HFFc6 (cell line): ENCODE measurements around the gene RAD51C. TPM values are rescaled to one million over a fixed set of nuclear protein-coding genes. Genes with fewer than 3 reads are reported as not detected.
A peak's percentile ranks its signal among the peaks of the same experiment; 100 is the strongest.

Experiments
- DNase-seq: peaks from one replicate; pipeline ENCODE4 v3.0.0-alpha.2; 2018
- H3K27ac Mint-ChIP-seq: 2 replicates; pipeline ENCODE4 v1.8.0; 2020; ENCODE audit warnings: mild to moderate bottlenecking, mixed read lengths
- H3K27me3 Mint-ChIP-seq: 2 replicates; pipeline ENCODE4 v1.8.0; 2021; ENCODE audit warnings: mild to moderate bottlenecking, moderate library complexity, mixed read lengths; ENCODE audit not compliant: insufficient read depth
- H3K36me3 Mint-ChIP-seq: 2 replicates; pipeline ENCODE4 v1.8.0; 2021; ENCODE audit warnings: low read depth, mixed read lengths
- H3K4me1 Mint-ChIP-seq: 2 replicates; pipeline ENCODE4 v1.8.0; 2020; ENCODE audit warnings: low read depth, mixed read lengths
- H3K4me3 Mint-ChIP-seq: 2 replicates; pipeline ENCODE4 v1.8.0; 2020; ENCODE audit warnings: mild to moderate bottlenecking, moderate library complexity, mixed read lengths
- H3K9me3 Mint-ChIP-seq: 2 replicates; pipeline ENCODE4 v1.8.0; 2020; ENCODE audit warnings: mild to moderate bottlenecking, mixed read lengths
- total RNA-seq, 6 experiments: library from RNA; stranded (reverse); fragmentation: NEBNext Ultra II Directional; extraction: Animal tissue kit (Norgen Biotek cat#: 25700); gene quantifications; 2 replicates in 1 of 6; 3 replicates in 5 of 6; pipeline ENCODE4 v1.2.3, GENCODE V29; 2021
- TF ChIP-seq, protein P1 (sequence below): fragments of 200-600 bp; sonication (generic); IDR thresholded peaks from 2 replicates; pipeline ENCODE4 v1.5.0; 2021; ENCODE audit warnings: antibody characterized with exemption, mild to moderate bottlenecking

RAD51C gene
- total RNA-seq, 6 experiments from 2014 or later: 20.8 to 27.4 (median 24.8) TPM

DNA sequence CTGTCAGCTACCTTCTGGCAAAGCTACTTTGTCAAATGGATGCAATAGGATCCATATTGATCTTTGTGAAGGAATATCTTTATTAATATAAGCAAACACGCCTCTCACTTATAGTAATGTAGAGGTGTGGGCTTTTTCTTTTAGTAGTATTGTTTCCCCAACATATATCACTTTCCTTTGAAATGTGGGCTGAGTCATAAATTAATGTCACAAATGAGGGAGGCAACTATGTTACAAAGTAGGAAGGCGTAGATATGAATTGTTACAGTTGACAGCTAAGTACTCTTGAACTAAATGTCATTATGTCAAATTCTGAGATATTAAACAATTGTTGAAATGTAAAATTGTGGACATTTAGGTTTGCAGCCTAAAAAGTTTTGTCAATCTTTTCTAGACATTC is 60.6 kb downstream of the RAD51C start:
- peaks cover 8% of the 10 kb centered on the region for H3K4me1 Mint-ChIP-seq
- H3K9me3 Mint-ChIP-seq: no peaks in the 10 kb centered on the region
- H3K4me3 Mint-ChIP-seq: no peak overlapping the region
- H3K27ac Mint-ChIP-seq: no peak overlapping the region
- TF ChIP-seq, protein P1, sequence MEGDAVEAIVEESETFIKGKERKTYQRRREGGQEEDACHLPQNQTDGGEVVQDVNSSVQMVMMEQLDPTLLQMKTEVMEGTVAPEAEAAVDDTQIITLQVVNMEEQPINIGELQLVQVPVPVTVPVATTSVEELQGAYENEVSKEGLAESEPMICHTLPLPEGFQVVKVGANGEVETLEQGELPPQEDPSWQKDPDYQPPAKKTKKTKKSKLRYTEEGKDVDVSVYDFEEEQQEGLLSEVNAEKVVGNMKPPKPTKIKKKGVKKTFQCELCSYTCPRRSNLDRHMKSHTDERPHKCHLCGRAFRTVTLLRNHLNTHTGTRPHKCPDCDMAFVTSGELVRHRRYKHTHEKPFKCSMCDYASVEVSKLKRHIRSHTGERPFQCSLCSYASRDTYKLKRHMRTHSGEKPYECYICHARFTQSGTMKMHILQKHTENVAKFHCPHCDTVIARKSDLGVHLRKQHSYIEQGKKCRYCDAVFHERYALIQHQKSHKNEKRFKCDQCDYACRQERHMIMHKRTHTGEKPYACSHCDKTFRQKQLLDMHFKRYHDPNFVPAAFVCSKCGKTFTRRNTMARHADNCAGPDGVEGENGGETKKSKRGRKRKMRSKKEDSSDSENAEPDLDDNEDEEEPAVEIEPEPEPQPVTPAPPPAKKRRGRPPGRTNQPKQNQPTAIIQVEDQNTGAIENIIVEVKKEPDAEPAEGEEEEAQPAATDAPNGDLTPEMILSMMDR: no peak
- H3K36me3 Mint-ChIP-seq: no peaks in the 10 kb centered on the region
- H3K27me3 Mint-ChIP-seq: peaks cover 24% of the 10 kb centered on the region
- DNase-seq: no peak

- Mint-ChIP-seq H3K4me3 (no peak overlapping the region), H3K27ac (no peak overlapping the region), H3K27me3 (peaks cover 37% of the 10 kb centered on the region), H3K4me1 (peaks cover 8% of the 10 kb centered on the region), H3K9me3 (no peaks in the 10 kb centered on the region), H3K36me3 (no peaks in the 10 kb centered on the region)
- no peak for DNase-seq
- TF ChIP-seq, protein P1: no peak
Measured at GRCh38 chr17:58755269-58755576, 62.8 kb downstream of the RAD51C start.

- Mint-ChIP-seq H3K27ac (no peak within 1 kb of the TSS), H3K9me3 (no peaks in the 10 kb centered on the region), H3K4me1 (peaks cover 8% of the 10 kb centered on the region), H3K4me3 (peak within 1 kb of the TSS; percentile 65), H3K27me3 (peaks cover 39% of the 10 kb centered on the region), H3K36me3 (no peaks in the 10 kb centered on the region)
- TF ChIP-seq, protein P1: no peak
- DNase-seq: no peak
Measured at GRCh38 chr17:58755577-58756245, 63.3 kb downstream of the RAD51C start, which contains the start of gene PPM1E. PPM1E (plus strand) TSS chr17:58755854.

DNA sequence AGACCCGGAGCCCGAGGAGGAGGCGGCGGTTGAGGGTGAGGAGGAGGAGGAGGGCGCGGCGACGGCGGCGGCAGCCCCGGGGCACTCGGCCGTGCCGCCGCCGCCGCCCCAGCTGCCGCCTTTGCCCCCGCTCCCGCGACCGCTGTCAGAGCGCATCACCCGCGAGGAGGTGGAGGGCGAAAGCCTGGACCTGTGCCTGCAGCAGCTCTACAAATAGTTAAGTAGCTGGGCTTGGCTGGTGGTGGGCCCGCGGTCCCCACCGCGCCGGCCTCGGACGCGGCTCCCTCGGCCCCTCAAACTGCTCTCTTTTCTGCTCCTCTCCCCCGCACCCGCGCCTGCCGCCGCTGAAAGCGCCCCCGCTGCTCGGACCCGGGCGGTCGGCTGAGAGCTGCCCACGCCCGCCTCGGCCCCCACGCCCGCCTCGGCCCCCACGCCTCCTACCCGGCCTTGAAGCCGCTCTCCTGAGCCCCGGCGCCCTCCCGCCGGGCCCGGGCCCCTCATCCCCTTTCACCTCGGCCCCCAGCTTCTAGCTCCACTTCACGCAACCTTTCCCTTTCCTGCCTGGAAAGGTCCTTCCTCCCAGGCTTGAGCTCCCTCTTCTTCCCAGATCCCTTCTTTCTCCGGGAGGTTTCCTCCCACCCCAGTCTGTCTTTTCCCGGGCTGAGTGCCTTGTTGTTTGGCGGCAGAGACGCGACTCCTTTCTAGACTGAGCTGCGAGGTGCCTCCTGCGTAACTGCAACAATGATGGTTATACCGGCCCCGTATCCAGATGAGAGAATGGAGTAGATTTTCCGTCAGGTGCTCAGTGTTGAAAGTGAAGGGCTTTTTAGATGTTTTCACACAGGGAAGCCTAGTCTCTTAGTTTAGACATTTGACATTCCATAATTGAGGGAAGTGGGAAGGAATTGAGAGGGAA is 64.1 kb downstream of the RAD51C start:
- H3K4me1 Mint-ChIP-seq: peaks cover 8% of the 10 kb centered on the region
- no peaks in the 10 kb centered on the region for H3K36me3 Mint-ChIP-seq
- H3K9me3 Mint-ChIP-seq: no peaks in the 10 kb centered on the region
- peaks cover 42% of the 10 kb centered on the region for H3K27me3 Mint-ChIP-seq
- TF ChIP-seq, protein P1: no peak
- peak overlapping the region; percentile 65 for H3K4me3 Mint-ChIP-seq
- H3K27ac Mint-ChIP-seq: no peak overlapping the region
- DNase-seq: no peak

DNA sequence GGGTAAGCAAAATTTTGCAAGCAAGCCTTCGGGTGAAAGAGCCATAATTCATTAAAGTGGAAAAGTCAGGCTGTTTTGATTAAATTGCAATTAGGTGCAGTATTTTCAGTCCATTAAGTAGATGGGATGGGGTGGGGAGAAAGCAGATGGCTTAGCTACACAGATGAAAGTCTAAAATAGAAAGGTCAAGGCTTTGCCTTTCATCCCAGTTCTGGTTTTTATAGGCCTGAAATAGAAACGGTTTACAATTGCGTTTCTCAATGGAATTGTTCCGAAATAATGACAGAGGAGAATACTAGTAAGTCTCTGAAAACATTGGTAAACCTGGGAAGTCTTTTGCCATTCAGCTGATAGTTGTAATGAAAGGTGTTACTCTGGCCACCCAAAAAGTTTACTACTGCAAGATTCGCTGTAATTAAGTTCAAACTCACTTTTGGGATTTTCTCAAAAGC is 64.8 kb downstream of the RAD51C start:
- H3K27me3 Mint-ChIP-seq: peaks cover 39% of the 10 kb centered on the region
- DNase-seq: no peak
- H3K4me3 Mint-ChIP-seq: no peak overlapping the region
- H3K27ac Mint-ChIP-seq: no peak overlapping the region
- peaks cover 8% of the 10 kb centered on the region for H3K4me1 Mint-ChIP-seq
- H3K36me3 Mint-ChIP-seq: no peaks in the 10 kb centered on the region
- TF ChIP-seq, protein P1: no peak
- H3K9me3 Mint-ChIP-seq: no peaks in the 10 kb centered on the region
